Activated CD8-positive, alpha-beta memory T cell treated with anti-CD3 and anti-CD28 coated beads for 48 hours (primary cell): Measurements from ENCODE around the gene CELF4.

ENCODE experiments used
- DNase-seq, 3 experiments: peaks; one replicate each; pipeline ENCODE4 v3.0.0-alpha.2; 2020; ENCODE audit warnings: low read depth in 2 of 3, low spot score in 2 of 3

CELF4 gene

GRCh38 chr18:37574113-37574512 is 8.5 kb upstream of the CELF4 start:
- DNase-seq = no peak

GRCh38 chr18:37572736-37573135 is 7.1 kb upstream of the CELF4 start:
- DNase-seq = no peak

- DNase-seq = no peak
Observed at GRCh38 chr18:37571266-37571665, 5.7 kb upstream of the CELF4 start.

GRCh38 chr18:37570336-37570930 is 4.8 kb upstream of the CELF4 start:
- DNase-seq = no peak

- DNase-seq = no peak
Observed at GRCh38 chr18:37568671-37569070, 3.1 kb upstream of the CELF4 start.

GRCh38 chr18:37567994-37568359 is 2.4 kb upstream of the CELF4 start:
- no peak for DNase-seq

GRCh38 chr18:37567061-37567993 is 1.7 kb upstream of the CELF4 start:
- no peak for DNase-seq

- no peak for DNase-seq
Observed at GRCh38 chr18:37566479-37567060, 972 bp upstream of the CELF4 start.

- no peak for DNase-seq
Observed at GRCh38 chr18:37565977-37566478, 430 bp upstream of the CELF4 start.

- DNase-seq = no peak
Observed at GRCh38 chr18:37564711-37565100, 892 bp downstream of the CELF4 start.

- DNase-seq = no peak
Observed at GRCh38 chr18:37563931-37564392, 1.6 kb downstream of the CELF4 start.

GRCh38 chr18:37561986-37562385 is 3.6 kb downstream of the CELF4 start:
- no peak for DNase-seq

GRCh38 chr18:37560003-37560402 is 5.6 kb downstream of the CELF4 start:
- no peak for DNase-seq

- DNase-seq = no peak
Observed at GRCh38 chr18:37559194-37559593, 6.4 kb downstream of the CELF4 start.

GRCh38 chr18:37554399-37554787 is 11.2 kb downstream of the CELF4 start:
- DNase-seq = no peak

- no peak for DNase-seq
Observed at GRCh38 chr18:37553633-37554398, 11.8 kb downstream of the CELF4 start.

GRCh38 chr18:37552286-37552685 is 13.3 kb downstream of the CELF4 start:
- DNase-seq = no peak

- no peak for DNase-seq
Observed at GRCh38 chr18:37551846-37552245, 13.8 kb downstream of the CELF4 start.

- DNase-seq = no peak
Observed at GRCh38 chr18:37551249-37551648, 14.3 kb downstream of the CELF4 start.

- no peak for DNase-seq
Observed at GRCh38 chr18:37550118-37550875, 15.3 kb downstream of the CELF4 start.
